Measurements from ENCODE around the gene PLCH1.

Gene PLCH1

GRCh38 chr3:155330370-155330769, 414.5 kb downstream of the PLCH1 start:
- no peak for DNase-seq

GRCh38 chr3:155329513-155330048, 415.3 kb downstream of the PLCH1 start:
- DNase-seq: no peak

DNA sequence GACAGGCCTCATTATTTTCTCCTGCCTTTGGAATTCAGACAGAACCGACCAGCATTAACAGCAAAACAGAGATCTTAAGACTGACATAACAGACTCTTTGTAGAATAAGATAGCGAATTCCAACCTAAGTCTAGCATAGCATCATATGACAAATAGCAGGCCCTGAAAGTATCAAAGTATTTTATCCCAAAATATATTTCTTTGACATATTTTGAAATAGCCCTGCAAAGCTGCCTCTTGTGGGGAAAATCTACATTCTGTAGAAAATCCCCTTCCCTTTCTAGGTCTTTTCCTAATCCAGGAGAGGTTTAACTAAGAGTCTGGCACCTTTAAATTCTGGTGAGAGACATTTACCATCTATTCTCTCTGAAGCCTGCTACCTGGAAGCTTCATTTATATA, 417.0 kb downstream of the PLCH1 start:
- no peak for DNase-seq

DNA sequence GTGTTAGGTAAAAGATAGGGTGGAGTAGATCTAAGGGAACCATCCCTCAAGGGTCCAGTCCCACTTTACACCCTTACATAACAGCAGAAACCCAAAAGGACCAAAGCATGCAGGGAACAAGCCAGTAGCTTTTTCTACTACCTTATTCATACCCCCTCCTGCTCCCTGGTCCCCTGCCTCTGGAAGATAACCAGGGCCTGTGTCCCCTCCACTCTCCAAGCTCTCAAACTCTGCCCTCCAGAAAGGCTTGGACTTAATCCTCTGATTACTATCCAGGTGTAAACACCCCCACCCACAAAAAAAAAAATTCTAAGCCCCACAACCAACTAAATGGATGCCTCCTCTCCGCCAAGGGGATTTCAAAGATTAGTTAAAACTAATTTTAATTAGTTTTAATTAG, 417.4 kb downstream of the PLCH1 start:
- DNase-seq: no peak

DNA sequence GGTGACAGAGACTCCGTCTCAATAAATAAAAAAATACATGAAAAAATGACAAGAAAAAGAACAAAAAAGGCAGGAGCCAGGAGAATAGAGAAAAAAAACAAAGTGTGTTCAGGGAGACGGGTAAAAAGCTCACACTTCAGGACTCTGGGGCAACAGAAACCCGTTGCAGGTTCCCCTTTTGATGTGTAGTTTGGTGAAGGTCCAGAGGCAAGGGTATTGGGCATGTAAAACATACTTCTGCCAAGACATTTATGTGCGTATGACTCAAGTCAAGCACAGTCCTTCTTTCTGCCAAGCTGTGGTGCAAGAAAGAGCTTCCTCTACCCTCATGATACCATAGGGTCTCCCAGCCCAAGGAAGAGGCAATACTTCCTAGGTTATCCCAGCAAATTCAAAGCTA, 418.0 kb downstream of the PLCH1 start:
- no peak for DNase-seq

- no peak for DNase-seq
Measured at GRCh38 chr3:155326244-155326643, 418.6 kb downstream of the PLCH1 start.
